Neuronal stem cell (in vitro differentiated cells): ENCODE data around the gene GPR171.

Source experiments
- DNase-seq: peaks from one replicate; pipeline ENCODE4 v3.0.0-alpha.2; 2013; ENCODE audit warnings: low spot score
- H2AFZ ChIP-seq: one replicate; pipeline ENCODE4 v1.6.1; 2013; ENCODE audit warnings: mild to moderate bottlenecking, low read length, inconsistent platforms
- H2AK5ac ChIP-seq: 2 replicates; pipeline ENCODE4 v1.6.1; 2013; ENCODE audit warnings: low read depth, mild to moderate bottlenecking, inconsistent platforms, low read length, moderate library complexity, mixed read lengths
- H2BK120ac ChIP-seq: 2 replicates; pipeline ENCODE4 v1.6.1; 2013; ENCODE audit warnings: low read depth, mild to moderate bottlenecking, inconsistent platforms, low read length, moderate library complexity, mixed read lengths
- H2BK12ac ChIP-seq: one replicate; pipeline ENCODE4 v1.6.1; 2013; ENCODE audit warnings: low read length, inconsistent platforms
- H2BK15ac ChIP-seq: 2 replicates; pipeline ENCODE4 v1.6.1; 2013; ENCODE audit warnings: mild to moderate bottlenecking, low read length, inconsistent platforms, mixed read lengths
- H2BK5ac ChIP-seq: one replicate; pipeline ENCODE4 v1.6.1; 2013; ENCODE audit warnings: inconsistent platforms, mild to moderate bottlenecking, low read length, moderate library complexity
- H3K14ac ChIP-seq: one replicate; pipeline ENCODE4 v1.6.1; 2013; ENCODE audit warnings: low read length, inconsistent platforms
- H3K18ac ChIP-seq: 2 replicates; pipeline ENCODE4 v1.6.1; 2013; ENCODE audit warnings: low read length, inconsistent platforms
- H3K23ac ChIP-seq: 2 replicates; pipeline ENCODE4 v1.6.1; 2013; ENCODE audit warnings: low read depth, mild to moderate bottlenecking, mixed read lengths, low read length, inconsistent platforms; ENCODE audit not compliant: poor library complexity
- H3K27ac ChIP-seq: replicated peaks from 3 replicates; pipeline ENCODE4 v1.5.1; 2013; ENCODE audit warnings: low read length, inconsistent platforms
- H3K27me3 ChIP-seq, 3 experiments: 2 replicates each; pipeline ENCODE4 v1.6.1; 2013; ENCODE audit warnings: low read length in 3 of 3, mild to moderate bottlenecking in 2 of 3, inconsistent platforms in 1 of 3, low read depth in 1 of 3, mixed read lengths in 1 of 3, moderate library complexity in 1 of 3; ENCODE audit not compliant: control insufficient read depth in 3 of 3, insufficient read depth in 3 of 3
- H3K36me3 ChIP-seq, 2 donors: replicated peaks in 1 of 2; 2 replicates each; pipeline ENCODE4 v1.6.1; 2013; ENCODE audit warnings: low read length in 2 of 2; ENCODE audit not compliant: control insufficient read depth in 2 of 2, insufficient read depth in 2 of 2
- H3K4ac ChIP-seq: 2 replicates; pipeline ENCODE4 v1.6.1; 2013; ENCODE audit warnings: inconsistent platforms, mild to moderate bottlenecking, low read length, moderate library complexity
- H3K4me1 ChIP-seq, 2 donors: 1 replicate in 1 of 2; 2 replicates in 1 of 2; pipeline ENCODE4 v1.6.1; 2013; ENCODE audit warnings: low read length in 2 of 2, low read depth in 1 of 2; ENCODE audit not compliant: control insufficient read depth in 2 of 2, insufficient read depth in 1 of 2
- H3K4me2 ChIP-seq: one replicate; pipeline ENCODE4 v1.6.1; 2013; ENCODE audit warnings: mild to moderate bottlenecking, low read length, inconsistent platforms; ENCODE audit not compliant: insufficient read depth, poor library complexity, severe bottlenecking
- H3K4me3 ChIP-seq, 2 donors: 2 replicates each; pipeline ENCODE4 v1.5.1; 2013; ENCODE audit warnings: low read length in 2 of 2, mild to moderate bottlenecking in 2 of 2, inconsistent platforms in 1 of 2, moderate library complexity in 1 of 2
- H3K79me1 ChIP-seq: one replicate; pipeline ENCODE4 v1.6.1; 2013; ENCODE audit warnings: low read depth, mild to moderate bottlenecking, inconsistent platforms, low read length, moderate library complexity
- H3K9ac ChIP-seq: one replicate; pipeline ENCODE4 v1.6.1; 2013; ENCODE audit warnings: mild to moderate bottlenecking, low read depth, low read length, inconsistent platforms; ENCODE audit not compliant: poor library complexity
- H3K9me3 ChIP-seq, 2 donors: replicated peaks in 1 of 2; 2 replicates each; pipeline versions ENCODE3 to v1.6.1; 2013; ENCODE audit warnings: low read length in 2 of 2, mild to moderate bottlenecking in 2 of 2, inconsistent platforms in 1 of 2, low read depth in 1 of 2, mixed read lengths in 1 of 2, moderate library complexity in 1 of 2; ENCODE audit not compliant: control insufficient read depth in 2 of 2, insufficient read depth in 1 of 2
- H4K8ac ChIP-seq: one replicate; pipeline ENCODE4 v1.6.1; 2013; ENCODE audit warnings: low read depth, mild to moderate bottlenecking, inconsistent platforms, low read length, moderate library complexity
- H4K91ac ChIP-seq: one replicate; pipeline ENCODE4 v1.6.1; 2013; ENCODE audit warnings: low read length, low read depth, mild to moderate bottlenecking, inconsistent platforms; ENCODE audit not compliant: poor library complexity
- WGBS, 2 donors: extraction: QIAGEN DNeasy Blood & Tissue Kit; methylation state at CpG; one replicate each; pipeline ENCODE4 v1.1.7; 2013; ENCODE audit warnings: missing lambda C conversion rate in 2 of 2, mixed read lengths in 1 of 2; ENCODE audit not compliant: insufficient read length in 2 of 2, insufficient replicate concordance in 1 of 2; ENCODE audit errors: extremely low coverage in 2 of 2; 5-methylcytosine and 5-hydroxymethylcytosine counted together

The GPR171 gene

DNA sequence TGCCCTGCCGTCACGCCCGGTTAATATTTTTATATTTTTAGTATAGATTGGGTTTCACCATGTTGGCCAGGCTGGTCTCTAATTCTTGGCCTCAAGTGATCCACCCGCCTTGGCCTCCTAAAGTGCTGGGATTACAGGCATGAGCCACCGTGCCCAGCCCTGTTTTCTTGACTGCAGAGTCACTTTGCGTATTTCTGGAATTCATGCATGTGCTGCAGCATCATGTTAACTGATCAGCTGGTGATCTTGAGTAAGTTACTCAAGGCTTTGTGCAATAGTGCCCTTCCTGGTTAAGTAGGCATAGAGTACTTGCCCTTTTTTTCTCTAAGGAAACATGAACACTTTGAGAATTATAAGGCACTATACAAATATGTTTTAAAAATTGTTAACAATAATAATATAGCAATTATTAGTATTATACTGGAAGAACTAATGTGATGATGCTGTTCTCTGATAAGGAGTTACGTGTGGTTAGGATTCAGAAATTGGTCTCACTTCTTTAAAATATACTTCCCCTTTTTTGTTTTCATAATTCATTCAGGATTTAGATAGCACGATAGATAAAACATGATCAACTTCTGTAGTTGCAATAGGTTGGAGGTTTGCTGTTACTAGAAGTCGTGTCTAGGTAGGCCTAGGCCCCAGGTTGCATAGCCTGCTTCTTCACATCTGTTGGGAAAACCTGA lies 33.6 kb downstream of the GPR171 start:
- Histone ChIP-seq H2BK5ac (no peak overlapping the region), H3K9me3 (no peaks in the 10 kb centered on the region), H3K23ac (no peak overlapping the region), H4K91ac (no peak overlapping the region), H2BK120ac (no peak overlapping the region), H3K36me3 (peaks cover 8 to 9% of the 10 kb centered on the region in 2 donors), H3K27me3 (no peaks in the 10 kb centered on the region), H4K8ac (no peak overlapping the region), H3K14ac (no peak overlapping the region), H3K4me3 (no peak overlapping the region), H3K18ac (no peak overlapping the region), H2BK15ac (no peak overlapping the region), H2BK12ac (no peak overlapping the region), H2AK5ac (no peak overlapping the region), H3K79me1 (no peaks in the 10 kb centered on the region), H3K9ac (no peak overlapping the region), H3K4me2 (no peak overlapping the region), H3K27ac (no peak overlapping the region), H3K4me1 (peaks cover 7 to 16% of the 10 kb centered on the region in 2 donors), H3K4ac (no peak overlapping the region), H2AFZ (no peak overlapping the region)
- no CpG with 5 or more reads among the region's 9 CpGs for WGBS, 2 donors
- DNase-seq = no peak

GRCh38 chr3:151168269-151169094 lies 34.5 kb downstream of the GPR171 start:
- Histone ChIP-seq H2BK15ac (no peak overlapping the region), H3K4me3 (no peak overlapping the region)

GRCh38 chr3:151166161-151166560 lies 36.9 kb downstream of the GPR171 start:
- no peak overlapping the region for H4K8ac ChIP-seq
- H3K36me3 ChIP-seq = peaks cover 7 to 9% of the 10 kb centered on the region in 2 donors
- no peak overlapping the region for H3K14ac ChIP-seq
- H3K4ac ChIP-seq = no peak overlapping the region
- no peak overlapping the region for H2BK5ac ChIP-seq
- no peak overlapping the region for H4K91ac ChIP-seq
- no peaks in the 10 kb centered on the region for H3K79me1 ChIP-seq
- no peak for DNase-seq
- no peak overlapping the region for H3K4me3 ChIP-seq
- no CpG with 5 or more reads among the region's 3 CpGs for WGBS, 2 donors
- peaks cover 3 to 6% of the 10 kb centered on the region in 2 donors for H3K4me1 ChIP-seq
- H3K9me3 ChIP-seq = no peaks in the 10 kb centered on the region
- H2BK15ac ChIP-seq = no peak overlapping the region
- H3K27me3 ChIP-seq = no peaks in the 10 kb centered on the region
- no peak overlapping the region for H3K27ac ChIP-seq
- no peak overlapping the region for H3K23ac ChIP-seq
- H2BK120ac ChIP-seq = no peak overlapping the region
- no peak overlapping the region for H3K18ac ChIP-seq
- H2BK12ac ChIP-seq = no peak overlapping the region
- H2AFZ ChIP-seq = no peak overlapping the region
- no peak overlapping the region for H3K4me2 ChIP-seq
- no peak overlapping the region for H2AK5ac ChIP-seq
- no peak overlapping the region for H3K9ac ChIP-seq

More at GRCh38 chr3:151168269-151169094, 34.5 kb downstream of the GPR171 start:
- Histone ChIP-seq H3K4me1 (peaks cover 7 to 16% of the 10 kb centered on the region in 2 donors), H3K14ac (no peak overlapping the region), H2BK5ac (no peak overlapping the region), H3K4me2 (no peak overlapping the region), H2AFZ (no peak overlapping the region), H3K23ac (no peak overlapping the region), H3K9ac (no peak overlapping the region), H3K36me3 (peaks cover 8 to 9% of the 10 kb centered on the region in 2 donors), H3K27ac (no peak overlapping the region), H2BK120ac (no peak overlapping the region), H2BK12ac (no peak overlapping the region), H2AK5ac (no peak overlapping the region), H4K8ac (no peak overlapping the region), H3K18ac (no peak overlapping the region), H3K9me3 (no peaks in the 10 kb centered on the region), H3K27me3 (no peaks in the 10 kb centered on the region), H4K91ac (no peak overlapping the region), H3K79me1 (no peaks in the 10 kb centered on the region), H3K4ac (no peak overlapping the region)
- DNase-seq = peak; percentile 31
- 100% methylated on average over 1 of the region's 7 CpGs; no CpG with 5 or more reads in 1 of the 2 donors for WGBS, 2 donors

- Histone ChIP-seq H3K23ac (no peak overlapping the region), H3K36me3 (peaks cover 10 to 12% of the 10 kb centered on the region in 2 donors), H2AK5ac (no peak overlapping the region), H3K4me1 (peaks cover 0 to 3% of the 10 kb centered on the region in 2 donors), H2BK120ac (no peak overlapping the region), H3K9ac (no peak overlapping the region), H2BK15ac (no peak overlapping the region), H2BK5ac (no peak overlapping the region), H3K14ac (no peak overlapping the region), H3K27ac (no peak overlapping the region), H4K8ac (no peak overlapping the region), H2AFZ (no peak overlapping the region), H3K18ac (no peak overlapping the region), H4K91ac (no peak overlapping the region), H3K79me1 (no peaks in the 10 kb centered on the region), H2BK12ac (no peak overlapping the region), H3K4ac (no peak overlapping the region), H3K4me2 (no peak overlapping the region), H3K27me3 (no peaks in the 10 kb centered on the region), H3K9me3 (no peaks in the 10 kb centered on the region), H3K4me3 (no peak overlapping the region)
- WGBS, 2 donors = no CpG with 5 or more reads among the region's 7 CpGs
- no peak for DNase-seq
Measured at GRCh38 chr3:151165226-151165625, 37.8 kb downstream of the GPR171 start.
